Heart right ventricle (tissue), 16 donors: ENCODE measurements around the gene GUSB. TPM values are rescaled to one million over a fixed set of nuclear protein-coding genes. Genes with fewer than 3 reads are reported as not detected.
"Not testable (repeated sequence)": the region's sequence is repeated elsewhere in the genome, so short reads cannot be mapped to it uniquely, and the experiment has no call there.

Experiments
- ATAC-seq, 8 donors: fragments of 200-7000 bp; cut with Tn5 transposase; one replicate each; pipeline ENCODE4 v1.9.1; 2020; ENCODE audit warnings: mild to moderate bottlenecking in 8 of 8, moderate library complexity in 8 of 8, moderate number of reproducible peaks in 1 of 8
- DNase-seq, 2 donors: peaks; one replicate each; pipeline ENCODE4 v3.0.0-alpha.2; 2020
- H3K27ac ChIP-seq, 10 donors: fragments of 200-600 bp; sonication (generic) in 2 of 10; one replicate each; pipeline versions ENCODE4 v1.5.0 to v1.8.0; 2020 to 2022; ENCODE audit warnings: mild to moderate bottlenecking in 3 of 10
- H3K27me3 ChIP-seq, 7 donors: fragments of 200-600 bp; one replicate each; pipeline ENCODE4 v1.8.0; 2021 to 2022; ENCODE audit warnings: mild to moderate bottlenecking in 2 of 7
- H3K36me3 ChIP-seq, 9 donors: fragments of 200-600 bp; sonication (generic) in 1 of 9; one replicate each; pipeline versions ENCODE4 v1.5.0 to v1.8.0; 2020 to 2022; ENCODE audit warnings: mild to moderate bottlenecking in 2 of 9
- H3K4me1 ChIP-seq, 9 donors: fragments of 200-600 bp; sonication (generic) in 1 of 9; one replicate each; pipeline versions ENCODE4 v1.5.0 to v1.8.0; 2020 to 2022; ENCODE audit warnings: mild to moderate bottlenecking in 4 of 9
- H3K4me3 ChIP-seq, 10 donors: fragments of 200-600 bp; sonication (generic) in 2 of 10; one replicate each; pipeline versions ENCODE4 v1.5.0 to v1.8.0; 2020 to 2022; ENCODE audit warnings: mild to moderate bottlenecking in 7 of 10, moderate library complexity in 2 of 10
- H3K9me3 ChIP-seq, 11 donors: fragments of 200-600 bp in 10 of 11; sonication (generic) in 2 of 11; one replicate each; pipeline versions ENCODE4 v1.5.0 to v1.8.0; 2013 to 2022; ENCODE audit warnings: mild to moderate bottlenecking in 2 of 11, control low read depth in 1 of 11, moderate library complexity in 1 of 11
- WGBS, 2 donors: extraction: QIAGEN DNeasy Blood & Tissue Kit; methylation state at CpG; one replicate each; pipeline ENCODE4 v1.1.7; 2013; ENCODE audit warnings: inconsistent platforms in 1 of 2; 5-methylcytosine and 5-hydroxymethylcytosine counted together
- intact Hi-C, 10 donors: fragments of 100-400 bp; cut with DNase I; formaldehyde crosslinking; loops; one replicate each; pipeline versions ENCODE4 v1.11.1 to v1.14.2; 2022
- polyA plus RNA-seq, 2 donors: library from polyadenylated mRNA; stranded (reverse); fragments of 200-250 nt; gene quantifications; one replicate each; pipeline ENCODE4 v1.2.3, GENCODE V29; 2013
- total RNA-seq, 10 donors: library from RNA; stranded (reverse); fragmentation: NEBNext Ultra II Directional in 3 of 10; extraction: Animal tissue kit (Norgen Biotek cat#: 25700) in 3 of 10; gene quantifications; one replicate each; pipeline versions ENCODE4 v1.2.1 to v1.2.4, GENCODE V29; 2021 to 2023
- TF ChIP-seq, protein P1 (sequence below), 9 donors: fragments of 200-600 bp; sonication (generic) in 2 of 9; IDR thresholded peaks; one replicate each; pipeline versions ENCODE4 v1.5.0 to v1.8.0; 2021 to 2022; ENCODE audit warnings: antibody characterized with exemption in 9 of 9, mild to moderate bottlenecking in 5 of 9, moderate library complexity in 1 of 9
- donor health status: Arrhythmogenic right ventricular cardiomyopathy.
- donor health status: ischemic (EF 13 %, LVEDD 7.1; RV severe dilation, severe dysfunction).
- donor health status: healthy with polysubstance abuse.
- donor health status: DM: no; HTN: yes; CAD: no.
- donor health status: DM: no; HTN: no; CAD: no.
- donor health status: ischemic (EF 25% LVEDD 6.9; RV normal size, moderate dysfunction).
- donor health status: ischemic (EF 25% LVEDD 5.7; RV mildly dilated, moderate dysfunction).
- donor health status: healthy.
- donor health status: DM: yes; HTN: yes; CAD: no.
- donor health status: Ischemic cardiomyopathy.
- donor health status: ischemic (EF 35%, LVEDD 5.7; RV mildly dilated, moderate dysfunction).
- donor health status: nonischemic (EF 11% LVEDD 7.7; RV severe dilation, severe dysfunction).
- donor health status: DM: yes; HTN: yes; CAD: no.
- donor health status: PGD.
- donor health status: ischemic (EF 29% LVEDD 5.4; RV normal size, mild dysfunction).
- donor health status: nonischemic (EF 23%, LVEDD 6.1; RV moderate dilation, normal function).

GUSB gene
- total and polyA plus RNA-seq, 12 donors: 10.8 to 30.6 (median 16.9) TPM

DNA sequence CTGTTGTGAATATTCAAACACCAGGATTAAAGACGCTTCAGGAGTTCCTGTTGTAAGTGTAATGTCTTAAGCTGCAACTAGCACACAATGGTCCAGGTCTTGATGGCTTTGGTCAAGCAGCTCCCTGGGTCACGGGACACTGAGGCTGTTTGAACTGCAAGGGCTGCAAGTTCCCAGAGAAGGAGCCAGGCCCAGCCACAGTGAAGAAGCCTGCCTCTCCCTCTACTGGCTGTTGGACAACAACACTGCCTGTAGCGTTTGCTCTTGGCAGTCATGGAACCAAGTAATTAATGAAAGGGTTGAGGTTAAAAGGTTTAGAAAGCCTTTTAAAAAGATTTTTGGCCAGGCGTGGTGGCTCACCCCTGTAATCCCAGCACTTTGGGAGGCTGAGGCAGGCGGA lies 31.9 kb upstream of the GUSB start:
- no peak overlapping the region for H3K27ac ChIP-seq
- H3K27me3 ChIP-seq: no peaks in the 10 kb centered on the region
- H3K36me3 ChIP-seq: no peaks in the 10 kb centered on the region
- WGBS, 2 donors: 56 to 60% methylated on average over 5 of the region's 5 CpGs
- ATAC-seq (peak in 4 of 8 donors; percentile 71 to 83 (median 76)), DNase-seq (peak; percentile 22 to 29)
- no peaks in the 10 kb centered on the region for H3K9me3 ChIP-seq
- TF ChIP-seq, protein P1, sequence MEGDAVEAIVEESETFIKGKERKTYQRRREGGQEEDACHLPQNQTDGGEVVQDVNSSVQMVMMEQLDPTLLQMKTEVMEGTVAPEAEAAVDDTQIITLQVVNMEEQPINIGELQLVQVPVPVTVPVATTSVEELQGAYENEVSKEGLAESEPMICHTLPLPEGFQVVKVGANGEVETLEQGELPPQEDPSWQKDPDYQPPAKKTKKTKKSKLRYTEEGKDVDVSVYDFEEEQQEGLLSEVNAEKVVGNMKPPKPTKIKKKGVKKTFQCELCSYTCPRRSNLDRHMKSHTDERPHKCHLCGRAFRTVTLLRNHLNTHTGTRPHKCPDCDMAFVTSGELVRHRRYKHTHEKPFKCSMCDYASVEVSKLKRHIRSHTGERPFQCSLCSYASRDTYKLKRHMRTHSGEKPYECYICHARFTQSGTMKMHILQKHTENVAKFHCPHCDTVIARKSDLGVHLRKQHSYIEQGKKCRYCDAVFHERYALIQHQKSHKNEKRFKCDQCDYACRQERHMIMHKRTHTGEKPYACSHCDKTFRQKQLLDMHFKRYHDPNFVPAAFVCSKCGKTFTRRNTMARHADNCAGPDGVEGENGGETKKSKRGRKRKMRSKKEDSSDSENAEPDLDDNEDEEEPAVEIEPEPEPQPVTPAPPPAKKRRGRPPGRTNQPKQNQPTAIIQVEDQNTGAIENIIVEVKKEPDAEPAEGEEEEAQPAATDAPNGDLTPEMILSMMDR (IDR thresholded peaks at IDR 0.05): peak in 8 of 9 donors; percentile 14 to 63 (median 38)
- no peaks in the 10 kb centered on the region for H3K4me1 ChIP-seq
- H3K4me3 ChIP-seq: no peak overlapping the region
- intact Hi-C loops: no loop called here

DNA sequence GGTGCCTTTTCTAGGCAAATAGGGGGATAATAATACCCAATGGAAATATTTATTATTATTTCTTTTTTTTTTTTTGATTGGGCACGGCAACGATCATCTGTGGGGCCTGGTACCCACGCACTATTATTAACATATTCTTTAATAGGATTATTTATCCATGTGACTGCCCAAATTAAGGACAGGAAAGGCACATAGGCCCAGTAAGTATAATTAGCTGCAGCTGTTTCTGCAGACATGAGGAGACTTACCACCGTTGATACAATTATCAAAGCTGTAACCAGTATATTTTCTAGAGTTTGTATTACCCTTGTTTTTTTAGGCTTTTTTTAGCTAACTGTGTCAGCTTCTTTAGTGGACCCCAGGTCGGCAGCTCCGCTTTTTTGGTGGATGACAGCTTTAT lies 25.2 kb upstream of the GUSB start:
- TF ChIP-seq, protein P1 (IDR thresholded peaks at IDR 0.05): no peak
- no peaks in the 10 kb centered on the region for H3K36me3 ChIP-seq
- H3K4me1 ChIP-seq: no peaks in the 10 kb centered on the region
- DNase-seq: no peak
- H3K9me3 ChIP-seq: no peaks in the 10 kb centered on the region
- WGBS, 2 donors: 77 to 82% methylated on average over 6 of the region's 6 CpGs
- ATAC-seq: no peak
- no peak overlapping the region for H3K27ac ChIP-seq
- no peaks in the 10 kb centered on the region for H3K27me3 ChIP-seq
- no peak overlapping the region for H3K4me3 ChIP-seq
- intact Hi-C loops: no loop called here

DNA sequence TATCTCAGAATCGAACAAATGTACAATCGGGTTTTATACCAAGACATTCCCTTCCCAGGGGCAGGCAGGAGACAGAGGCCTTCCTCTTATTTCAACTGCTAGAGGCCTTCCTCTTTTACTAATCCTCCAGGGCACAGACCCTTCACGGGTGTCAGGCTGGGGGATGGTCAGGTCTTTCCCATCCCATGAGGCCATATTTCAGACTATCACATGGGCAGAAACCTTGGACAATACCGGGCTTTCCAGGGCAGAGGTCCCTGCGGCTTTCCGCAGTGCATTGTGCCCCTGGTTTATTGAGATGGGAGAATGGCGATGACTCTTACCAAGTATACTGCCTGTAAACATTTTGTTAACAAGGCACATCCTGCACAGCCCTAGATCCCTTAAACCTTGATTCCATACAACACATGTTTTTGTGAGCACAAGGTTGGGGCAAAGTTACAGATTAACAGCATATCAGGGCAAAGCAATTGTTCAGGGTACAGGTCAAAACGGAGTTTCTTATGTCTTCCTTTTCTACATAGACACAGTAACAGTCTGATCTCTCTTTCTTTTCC lies 23.2 kb upstream of the GUSB start:
- ATAC-seq, H3K27ac ChIP-seq, H3K4me1 ChIP-seq, H3K27me3 ChIP-seq, intact Hi-C loops, DNase-seq, H3K36me3 ChIP-seq, H3K4me3 ChIP-seq, H3K9me3 ChIP-seq: not testable (repeated sequence)
- WGBS, 2 donors: 78 to 84% methylated on average over 8 of the region's 8 CpGs

DNA sequence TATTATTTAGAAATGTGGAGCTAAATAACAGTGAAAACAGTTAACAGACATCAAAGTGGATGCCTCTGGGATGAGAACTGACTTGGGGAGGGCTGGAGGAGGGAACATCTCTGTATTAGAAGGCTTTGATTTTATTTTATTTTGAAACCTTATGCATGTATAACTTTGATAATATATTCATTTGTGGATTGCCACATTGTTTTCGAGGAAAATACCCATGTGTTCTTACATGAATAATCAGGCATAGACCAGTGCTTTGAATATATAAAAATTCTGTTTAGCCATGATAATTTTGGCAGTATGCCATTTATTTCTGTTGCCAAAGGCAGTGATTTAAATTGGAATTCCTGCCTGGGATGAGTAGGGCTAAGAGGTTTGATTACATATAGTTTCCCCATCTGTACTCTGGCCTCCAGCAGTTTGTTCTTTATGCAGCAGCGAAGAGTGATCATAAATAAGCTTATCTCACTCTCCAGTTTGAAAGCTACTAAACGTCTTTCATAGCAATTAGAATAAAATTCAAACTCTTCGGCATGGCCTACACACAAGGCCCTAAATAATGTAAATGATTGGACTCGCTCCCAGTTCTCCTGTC lies 18.9 kb upstream of the GUSB start:
- DNase-seq, H3K36me3 ChIP-seq, ATAC-seq, H3K27ac ChIP-seq, H3K27me3 ChIP-seq, H3K4me3 ChIP-seq, H3K4me1 ChIP-seq, H3K9me3 ChIP-seq, intact Hi-C loops: not testable (repeated sequence)
- WGBS, 2 donors: 71 to 85% methylated on average over 1 of the region's 5 CpGs

DNA sequence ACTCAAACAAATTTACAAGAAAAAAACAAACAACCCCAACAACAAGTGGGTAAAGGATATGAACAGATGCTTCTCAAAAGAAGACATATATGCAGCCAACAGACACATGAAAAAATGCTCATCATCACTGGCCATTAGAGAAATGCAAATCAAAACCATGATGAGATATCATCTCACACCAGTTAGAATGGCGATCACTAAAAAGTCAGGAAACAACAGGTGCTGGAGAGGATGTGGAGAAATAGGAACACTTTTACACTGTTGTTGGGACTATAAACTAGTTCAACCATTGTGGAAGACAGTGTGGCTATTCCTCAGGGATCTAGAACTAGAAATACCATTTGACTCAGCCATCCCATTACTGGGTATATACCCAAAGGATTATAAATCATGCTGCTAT lies 13.0 kb upstream of the GUSB start:
- intact Hi-C loops, H3K4me3 ChIP-seq, DNase-seq, H3K36me3 ChIP-seq, H3K27ac ChIP-seq, H3K27me3 ChIP-seq, ATAC-seq, H3K9me3 ChIP-seq, H3K4me1 ChIP-seq: not testable (repeated sequence)
- WGBS, 2 donors: 0% methylated on average over 1 of the region's 1 CpG

DNA sequence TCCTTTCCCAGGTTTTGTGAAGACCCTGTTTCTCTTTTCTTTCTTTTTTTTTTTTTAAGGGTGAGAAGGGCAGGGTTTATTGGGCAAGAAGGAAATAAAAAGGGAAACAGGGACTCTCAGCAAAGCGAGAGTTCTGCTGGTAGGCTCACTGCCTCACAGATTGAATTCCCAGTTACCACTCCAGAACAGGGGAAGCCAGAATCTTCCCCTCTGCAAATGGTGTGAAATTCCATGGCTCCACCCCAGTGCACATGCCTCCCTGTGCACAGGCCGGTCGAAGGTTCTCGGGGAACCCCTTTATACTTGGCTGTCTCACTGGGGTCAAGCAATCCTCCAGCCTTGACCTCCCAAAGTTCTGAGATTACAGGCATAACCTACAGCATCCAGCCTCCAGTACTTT lies 10.5 kb upstream of the GUSB start:
- intact Hi-C loops: no loop called here

DNA sequence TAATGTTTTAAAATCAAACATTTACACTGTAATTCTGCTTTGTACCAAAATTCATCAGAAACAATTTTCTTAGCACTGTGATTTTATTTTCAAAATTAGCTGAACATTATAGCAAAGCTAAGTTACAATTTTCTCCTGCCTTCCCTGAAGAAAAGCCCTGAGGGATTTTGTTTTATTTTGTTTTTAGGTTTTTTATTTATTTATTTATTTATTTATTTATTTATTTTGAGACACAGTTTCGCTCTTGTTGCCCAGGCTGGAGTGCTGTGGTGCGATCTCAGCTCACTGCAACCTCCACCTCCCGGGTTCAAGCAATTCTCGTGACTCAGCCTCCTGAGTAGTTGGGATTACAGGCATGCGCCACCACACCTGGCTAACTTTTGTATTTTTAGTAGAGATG lies 9.8 kb upstream of the GUSB start:
- intact Hi-C loops, H3K36me3 ChIP-seq, DNase-seq, H3K4me1 ChIP-seq, H3K4me3 ChIP-seq, H3K27me3 ChIP-seq, H3K9me3 ChIP-seq, ATAC-seq: not testable (repeated sequence)
- 95 to 97% methylated on average over 5 of the region's 5 CpGs for WGBS, 2 donors
- H3K27ac ChIP-seq: peak overlapping the region in 3 of 10 donors; percentile 39 to 66 (median 65)

More for the DNA sequence above, 10.5 kb upstream of the GUSB start:
- no peaks in the 10 kb centered on the region for H3K27me3 ChIP-seq
- no peak overlapping the region for H3K27ac ChIP-seq
- TF ChIP-seq, protein P1 (IDR thresholded peaks at IDR 0.05): no peak
- H3K9me3 ChIP-seq: no peaks in the 10 kb centered on the region
- ATAC-seq (no peak), DNase-seq (no peak)
- H3K4me1 ChIP-seq: peaks cover 0 to 6% (median 0%) of the 10 kb centered on the region in 9 donors
- H3K36me3 ChIP-seq: no peaks in the 10 kb centered on the region
- H3K4me3 ChIP-seq: no peak overlapping the region
- 87 to 88% methylated on average over 4 of the region's 4 CpGs for WGBS, 2 donors
